ENCODE measurements around the gene WBP2. TPM values are rescaled to one million over a fixed set of nuclear protein-coding genes. Genes with fewer than 3 reads are reported as not detected.

WBP2 gene
- total and polyA plus RNA-seq, 2 of the 13 experiments (the other 11 are each of a cell fraction or from before 2014, with no cell fraction given), result 29.2 to 29.5 TPM

DNA sequence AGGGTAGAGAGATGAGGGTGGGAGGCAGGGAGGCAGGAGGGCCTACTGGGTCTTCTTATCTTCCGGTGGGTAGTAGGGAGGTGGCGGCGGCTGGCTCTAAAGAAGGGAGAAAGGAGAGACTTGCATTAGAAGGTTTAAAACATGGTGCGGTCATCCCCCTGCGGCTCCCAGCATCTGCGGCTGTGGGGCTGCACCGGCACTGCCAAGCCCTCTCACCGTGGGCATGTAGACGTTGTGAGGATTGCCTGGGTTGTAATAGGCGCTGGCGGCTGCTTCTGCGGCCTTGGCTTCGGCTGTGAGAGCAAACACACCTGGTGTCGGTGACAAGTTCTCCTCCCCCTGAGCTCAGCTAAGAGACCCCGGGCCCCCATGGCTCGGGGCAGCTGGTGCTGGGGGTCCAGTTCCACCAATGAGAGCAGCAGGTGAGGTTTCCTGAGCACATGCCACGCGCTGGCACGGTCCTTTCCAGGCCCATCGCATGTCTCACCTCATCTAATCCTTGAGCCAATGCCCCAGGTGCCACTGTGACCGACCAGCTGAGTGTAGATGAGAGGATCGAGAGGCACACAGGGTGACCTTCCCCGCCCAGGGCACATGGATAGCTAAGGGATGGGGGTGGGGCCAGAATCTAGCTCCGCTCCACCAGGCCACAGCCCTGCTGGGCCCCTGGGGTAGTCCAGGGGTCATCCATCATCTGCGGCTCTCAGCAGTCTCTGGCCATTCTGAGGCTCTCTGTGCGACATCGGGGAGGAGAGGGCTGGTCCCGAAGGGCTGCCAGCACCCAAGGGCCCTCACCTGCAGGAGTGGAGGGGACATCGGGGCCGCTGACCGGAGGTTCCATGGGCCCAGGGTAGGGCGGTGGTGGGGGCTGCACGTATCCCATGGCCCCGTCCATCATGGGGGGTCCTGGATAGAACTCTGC lies 8.2 kb downstream of the WBP2 start (continued):
- TF ChIP-seq, protein P1, sequence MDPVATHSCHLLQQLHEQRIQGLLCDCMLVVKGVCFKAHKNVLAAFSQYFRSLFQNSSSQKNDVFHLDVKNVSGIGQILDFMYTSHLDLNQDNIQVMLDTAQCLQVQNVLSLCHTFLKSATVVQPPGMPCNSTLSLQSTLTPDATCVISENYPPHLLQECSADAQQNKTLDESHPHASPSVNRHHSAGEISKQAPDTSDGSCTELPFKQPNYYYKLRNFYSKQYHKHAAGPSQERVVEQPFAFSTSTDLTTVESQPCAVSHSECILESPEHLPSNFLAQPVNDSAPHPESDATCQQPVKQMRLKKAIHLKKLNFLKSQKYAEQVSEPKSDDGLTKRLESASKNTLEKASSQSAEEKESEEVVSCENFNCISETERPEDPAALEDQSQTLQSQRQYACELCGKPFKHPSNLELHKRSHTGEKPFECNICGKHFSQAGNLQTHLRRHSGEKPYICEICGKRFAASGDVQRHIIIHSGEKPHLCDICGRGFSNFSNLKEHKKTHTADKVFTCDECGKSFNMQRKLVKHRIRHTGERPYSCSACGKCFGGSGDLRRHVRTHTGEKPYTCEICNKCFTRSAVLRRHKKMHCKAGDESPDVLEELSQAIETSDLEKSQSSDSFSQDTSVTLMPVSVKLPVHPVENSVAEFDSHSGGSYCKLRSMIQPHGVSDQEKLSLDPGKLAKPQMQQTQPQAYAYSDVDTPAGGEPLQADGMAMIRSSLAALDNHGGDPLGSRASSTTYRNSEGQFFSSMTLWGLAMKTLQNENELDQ (CRISPR knock-in tag; IDR thresholded peaks at IDR 0.05; ENCODE audit: borderline replicate concordance), result 0 out of 2 replicates have a peak, but pooled peaks have one; percentile 64
- TF ChIP-seq, protein P2, sequence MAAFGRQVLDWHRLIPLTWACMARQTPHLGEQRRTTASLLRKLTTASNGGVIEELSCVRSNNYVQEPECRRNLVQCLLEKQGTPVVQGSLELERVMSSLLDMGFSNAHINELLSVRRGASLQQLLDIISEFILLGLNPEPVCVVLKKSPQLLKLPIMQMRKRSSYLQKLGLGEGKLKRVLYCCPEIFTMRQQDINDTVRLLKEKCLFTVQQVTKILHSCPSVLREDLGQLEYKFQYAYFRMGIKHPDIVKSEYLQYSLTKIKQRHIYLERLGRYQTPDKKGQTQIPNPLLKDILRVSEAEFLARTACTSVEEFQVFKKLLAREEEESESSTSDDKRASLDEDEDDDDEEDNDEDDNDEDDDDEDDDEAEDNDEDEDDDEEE (CRISPR knock-in tag; IDR thresholded peaks at IDR 0.05), result no peak; the same call in 1 of the 2 replicates
- TF ChIP-seq, protein P3, sequence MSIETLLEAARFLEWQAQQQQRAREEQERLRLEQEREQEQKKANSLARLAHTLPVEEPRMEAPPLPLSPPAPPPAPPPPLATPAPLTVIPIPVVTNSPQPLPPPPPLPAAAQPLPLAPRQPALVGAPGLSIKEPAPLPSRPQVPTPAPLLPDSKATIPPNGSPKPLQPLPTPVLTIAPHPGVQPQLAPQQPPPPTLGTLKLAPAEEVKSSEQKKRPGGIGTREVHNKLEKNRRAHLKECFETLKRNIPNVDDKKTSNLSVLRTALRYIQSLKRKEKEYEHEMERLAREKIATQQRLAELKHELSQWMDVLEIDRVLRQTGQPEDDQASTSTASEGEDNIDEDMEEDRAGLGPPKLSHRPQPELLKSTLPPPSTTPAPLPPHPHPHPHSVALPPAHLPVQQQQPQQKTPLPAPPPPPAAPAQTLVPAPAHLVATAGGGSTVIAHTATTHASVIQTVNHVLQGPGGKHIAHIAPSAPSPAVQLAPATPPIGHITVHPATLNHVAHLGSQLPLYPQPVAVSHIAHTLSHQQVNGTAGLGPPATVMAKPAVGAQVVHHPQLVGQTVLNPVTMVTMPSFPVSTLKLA (IDR thresholded peaks at IDR 0.05), result peak; percentile 68
- TF ChIP-seq, protein P4, sequence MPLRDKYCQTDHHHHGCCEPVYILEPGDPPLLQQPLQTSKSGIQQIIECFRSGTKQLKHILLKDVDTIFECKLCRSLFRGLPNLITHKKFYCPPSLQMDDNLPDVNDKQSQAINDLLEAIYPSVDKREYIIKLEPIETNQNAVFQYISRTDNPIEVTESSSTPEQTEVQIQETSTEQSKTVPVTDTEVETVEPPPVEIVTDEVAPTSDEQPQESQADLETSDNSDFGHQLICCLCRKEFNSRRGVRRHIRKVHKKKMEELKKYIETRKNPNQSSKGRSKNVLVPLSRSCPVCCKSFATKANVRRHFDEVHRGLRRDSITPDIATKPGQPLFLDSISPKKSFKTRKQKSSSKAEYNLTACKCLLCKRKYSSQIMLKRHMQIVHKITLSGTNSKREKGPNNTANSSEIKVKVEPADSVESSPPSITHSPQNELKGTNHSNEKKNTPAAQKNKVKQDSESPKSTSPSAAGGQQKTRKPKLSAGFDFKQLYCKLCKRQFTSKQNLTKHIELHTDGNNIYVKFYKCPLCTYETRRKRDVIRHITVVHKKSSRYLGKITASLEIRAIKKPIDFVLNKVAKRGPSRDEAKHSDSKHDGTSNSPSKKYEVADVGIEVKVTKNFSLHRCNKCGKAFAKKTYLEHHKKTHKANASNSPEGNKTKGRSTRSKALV (CRISPR knock-in tag; IDR thresholded peaks at IDR 0.05), result no peak
- 0 out of 2 replicates have a peak, but pooled peaks have one; percentile 45 for TF ChIP-seq YEATS2 (CRISPR knock-in tag; IDR thresholded peaks at IDR 0.05; ENCODE audit: borderline replicate concordance)
- peak; percentile 90 for TF ChIP-seq GATAD2A (CRISPR knock-in tag; IDR thresholded peaks at IDR 0.05)
- TF ChIP-seq, protein P5, sequence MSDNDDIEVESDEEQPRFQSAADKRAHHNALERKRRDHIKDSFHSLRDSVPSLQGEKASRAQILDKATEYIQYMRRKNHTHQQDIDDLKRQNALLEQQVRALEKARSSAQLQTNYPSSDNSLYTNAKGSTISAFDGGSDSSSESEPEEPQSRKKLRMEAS (IDR thresholded peaks at IDR 0.05), result peak; percentile 98
- peak; percentile 68; the same call in 1 of the 2 replicates for TF ChIP-seq KLF12 (CRISPR knock-in tag; IDR thresholded peaks at IDR 0.05; ENCODE audit: borderline replicate concordance)
- peak; percentile 68; the same call in 1 of the 2 replicates for TF ChIP-seq KMT2A (CRISPR knock-in tag; IDR thresholded peaks at IDR 0.05)
- TF ChIP-seq NCOA2 (CRISPR knock-in tag; IDR thresholded peaks at IDR 0.05), result peak; percentile 89
- TF ChIP-seq POLR2AphosphoS5 (IDR thresholded peaks at IDR 0.05; ENCODE audit: low read depth, low read length), result no peak
- TF ChIP-seq, protein P6, sequence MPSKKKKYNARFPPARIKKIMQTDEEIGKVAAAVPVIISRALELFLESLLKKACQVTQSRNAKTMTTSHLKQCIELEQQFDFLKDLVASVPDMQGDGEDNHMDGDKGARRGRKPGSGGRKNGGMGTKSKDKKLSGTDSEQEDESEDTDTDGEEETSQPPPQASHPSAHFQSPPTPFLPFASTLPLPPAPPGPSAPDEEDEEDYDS (CRISPR knock-in tag; IDR thresholded peaks at IDR 0.05), result no peak; the same call in 1 of the 2 replicates
- TF ChIP-seq ZBTB21 (CRISPR knock-in tag; IDR thresholded peaks at IDR 0.05), result peak; percentile 55; the same call in 1 of the 2 replicates
- TF ChIP-seq, protein P7, sequence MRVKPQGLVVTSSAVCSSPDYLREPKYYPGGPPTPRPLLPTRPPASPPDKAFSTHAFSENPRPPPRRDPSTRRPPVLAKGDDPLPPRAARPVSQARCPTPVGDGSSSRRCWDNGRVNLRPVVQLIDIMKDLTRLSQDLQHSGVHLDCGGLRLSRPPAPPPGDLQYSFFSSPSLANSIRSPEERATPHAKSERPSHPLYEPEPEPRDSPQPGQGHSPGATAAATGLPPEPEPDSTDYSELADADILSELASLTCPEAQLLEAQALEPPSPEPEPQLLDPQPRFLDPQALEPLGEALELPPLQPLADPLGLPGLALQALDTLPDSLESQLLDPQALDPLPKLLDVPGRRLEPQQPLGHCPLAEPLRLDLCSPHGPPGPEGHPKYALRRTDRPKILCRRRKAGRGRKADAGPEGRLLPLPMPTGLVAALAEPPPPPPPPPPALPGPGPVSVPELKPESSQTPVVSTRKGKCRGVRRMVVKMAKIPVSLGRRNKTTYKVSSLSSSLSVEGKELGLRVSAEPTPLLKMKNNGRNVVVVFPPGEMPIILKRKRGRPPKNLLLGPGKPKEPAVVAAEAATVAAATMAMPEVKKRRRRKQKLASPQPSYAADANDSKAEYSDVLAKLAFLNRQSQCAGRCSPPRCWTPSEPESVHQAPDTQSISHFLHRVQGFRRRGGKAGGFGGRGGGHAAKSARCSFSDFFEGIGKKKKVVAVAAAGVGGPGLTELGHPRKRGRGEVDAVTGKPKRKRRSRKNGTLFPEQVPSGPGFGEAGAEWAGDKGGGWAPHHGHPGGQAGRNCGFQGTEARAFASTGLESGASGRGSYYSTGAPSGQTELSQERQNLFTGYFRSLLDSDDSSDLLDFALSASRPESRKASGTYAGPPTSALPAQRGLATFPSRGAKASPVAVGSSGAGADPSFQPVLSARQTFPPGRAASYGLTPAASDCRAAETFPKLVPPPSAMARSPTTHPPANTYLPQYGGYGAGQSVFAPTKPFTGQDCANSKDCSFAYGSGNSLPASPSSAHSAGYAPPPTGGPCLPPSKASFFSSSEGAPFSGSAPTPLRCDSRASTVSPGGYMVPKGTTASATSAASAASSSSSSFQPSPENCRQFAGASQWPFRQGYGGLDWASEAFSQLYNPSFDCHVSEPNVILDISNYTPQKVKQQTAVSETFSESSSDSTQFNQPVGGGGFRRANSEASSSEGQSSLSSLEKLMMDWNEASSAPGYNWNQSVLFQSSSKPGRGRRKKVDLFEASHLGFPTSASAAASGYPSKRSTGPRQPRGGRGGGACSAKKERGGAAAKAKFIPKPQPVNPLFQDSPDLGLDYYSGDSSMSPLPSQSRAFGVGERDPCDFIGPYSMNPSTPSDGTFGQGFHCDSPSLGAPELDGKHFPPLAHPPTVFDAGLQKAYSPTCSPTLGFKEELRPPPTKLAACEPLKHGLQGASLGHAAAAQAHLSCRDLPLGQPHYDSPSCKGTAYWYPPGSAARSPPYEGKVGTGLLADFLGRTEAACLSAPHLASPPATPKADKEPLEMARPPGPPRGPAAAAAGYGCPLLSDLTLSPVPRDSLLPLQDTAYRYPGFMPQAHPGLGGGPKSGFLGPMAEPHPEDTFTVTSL (CRISPR knock-in tag; IDR thresholded peaks at IDR 0.05; ENCODE audit: borderline replicate concordance), result peak; percentile 52; the same call in 1 of the 2 replicates

Data from HepG2 (cell line).